Smooth muscle cell (in vitro differentiated cells): ENCODE measurements around the gene OSTC. TPM values are rescaled to one million over a fixed set of nuclear protein-coding genes. Genes with fewer than 3 reads are reported as not detected.

Experiments used
- DNase-seq: peaks from one replicate; lab custom pipeline; 2025; ENCODE audit not compliant: unreplicated experiment; lab: John Stamatoyannopoulos, UW
- H2AFZ ChIP-seq: fragments of 200-600 bp; sonication (generic); 2 replicates; pipeline ENCODE4 v1.6.0; 2016; ENCODE audit warnings: antibody characterized with exemption, low read depth, mild to moderate bottlenecking
- H3F3A ChIP-seq: fragments of 200-600 bp; sonication (generic); 2 replicates; pipeline ENCODE4 v1.6.0; 2017; ENCODE audit warnings: antibody characterized with exemption, low read depth
- H3K27ac ChIP-seq: fragments of 200-600 bp; sonication (generic); 2 replicates; pipeline ENCODE4 v1.5.1; 2016; ENCODE audit warnings: low read depth, mild to moderate bottlenecking
- H3K27me3 ChIP-seq: fragments of 200-600 bp; sonication (generic); 2 replicates; pipeline ENCODE4 v1.6.1; 2016; ENCODE audit warnings: low read depth, mild to moderate bottlenecking
- H3K36me3 ChIP-seq: fragments of 200-600 bp; sonication (generic); 2 replicates; pipeline ENCODE4 v1.5.1; 2016; ENCODE audit warnings: low read depth
- H3K4me1 ChIP-seq: fragments of 200-600 bp; sonication (generic); 2 replicates; pipeline ENCODE4 v1.5.1; 2016; ENCODE audit warnings: low read depth
- H3K4me2 ChIP-seq: fragments of 200-600 bp; sonication (generic); 2 replicates; pipeline ENCODE4 v1.6.0; 2016; ENCODE audit warnings: mild to moderate bottlenecking
- H3K4me3 ChIP-seq: fragments of 200-600 bp; sonication (generic); 2 replicates; pipeline ENCODE4 v1.5.1; 2016; ENCODE audit warnings: mild to moderate bottlenecking
- H3K79me2 ChIP-seq: fragments of 200-600 bp; sonication (generic); 2 replicates; pipeline ENCODE4 v1.6.0; 2016; ENCODE audit warnings: low read depth, mild to moderate bottlenecking
- H3K9ac ChIP-seq: fragments of 200-600 bp; sonication (generic); 2 replicates; pipeline ENCODE4 v1.6.0; 2016; ENCODE audit warnings: low read depth
- H3K9me3 ChIP-seq: fragments of 200-600 bp; sonication (generic); replicated peaks from 2 replicates; pipeline ENCODE4 v1.5.1; 2016; ENCODE audit warnings: low read depth
- H4K20me1 ChIP-seq: fragments of 200-600 bp; sonication (generic); 2 replicates; pipeline ENCODE4 v1.6.0; 2016; ENCODE audit warnings: low read depth
- WGBS: methylation state at CpG from one replicate; pipeline ENCODE4 v1.1.7; 2016; ENCODE audit warnings: low lambda C conversion rate; 5-methylcytosine and 5-hydroxymethylcytosine counted together
- polyA plus RNA-seq: library from polyadenylated mRNA; unstranded; fragments of >200 nt; fragmentation: Nextera tagmentation; extraction: Ambion mirVana; gene quantifications from 2 replicates; pipeline ENCODE4 v1.2.1, GENCODE V29; 2016
- total RNA-seq: library from RNA; depleted of rRNA; stranded (reverse); fragments of >200 nt; gene quantifications from 2 replicates; pipeline ENCODE4 v1.2.3, GENCODE V29; 2014
- TF ChIP-seq, protein P1 (sequence below): fragments of 200-600 bp; sonication (generic); IDR thresholded peaks from 2 replicates; pipeline ENCODE4 v1.5.1; 2017; ENCODE audit warnings: borderline replicate concordance, mild to moderate bottlenecking, antibody characterized with exemption; ENCODE audit not compliant: insufficient read depth, poor library complexity, severe bottlenecking

OSTC gene
- total and polyA plus RNA-seq, 2 experiments from 2014 or later: 754 to 765 TPM

DNA sequence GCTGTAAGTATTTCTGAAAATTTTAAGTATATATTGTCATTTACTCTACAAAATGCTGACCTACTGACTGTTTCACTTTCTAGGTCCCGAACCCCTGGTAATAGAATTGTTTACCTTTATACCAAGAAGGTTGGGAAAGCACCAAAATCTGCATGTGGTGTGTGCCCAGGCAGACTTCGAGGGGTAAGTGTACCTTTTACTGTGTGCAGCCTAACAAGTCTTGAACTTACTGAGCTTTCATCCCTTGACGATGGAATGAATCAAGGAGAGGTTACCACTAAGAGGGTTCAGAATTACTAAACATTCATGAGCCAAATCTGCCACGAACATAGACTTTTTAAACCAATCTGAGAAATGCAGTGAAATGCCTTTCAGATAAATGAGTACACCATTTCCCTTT, 28.4 kb upstream of the OSTC start:
- Histone ChIP-seq H3K4me3 (peak overlapping the region; percentile 84), H3K36me3 (peaks cover 29% of the 10 kb centered on the region), H3K79me2 (peaks cover 46% of the 10 kb centered on the region), H3K27ac (peak overlapping the region; percentile 80), H3K9ac (peak overlapping the region; percentile 93), H4K20me1 (peaks cover 61% of the 10 kb centered on the region), H3K27me3 (no peaks in the 10 kb centered on the region), H3K4me2 (peak overlapping the region; percentile 94), H3F3A (peaks cover 10% of the 10 kb centered on the region), H3K4me1 (peaks cover 22% of the 10 kb centered on the region), H2AFZ (no peak overlapping the region), H3K9me3 (no peaks in the 10 kb centered on the region)
- DNase-seq: no peak
- TF ChIP-seq, protein P1, sequence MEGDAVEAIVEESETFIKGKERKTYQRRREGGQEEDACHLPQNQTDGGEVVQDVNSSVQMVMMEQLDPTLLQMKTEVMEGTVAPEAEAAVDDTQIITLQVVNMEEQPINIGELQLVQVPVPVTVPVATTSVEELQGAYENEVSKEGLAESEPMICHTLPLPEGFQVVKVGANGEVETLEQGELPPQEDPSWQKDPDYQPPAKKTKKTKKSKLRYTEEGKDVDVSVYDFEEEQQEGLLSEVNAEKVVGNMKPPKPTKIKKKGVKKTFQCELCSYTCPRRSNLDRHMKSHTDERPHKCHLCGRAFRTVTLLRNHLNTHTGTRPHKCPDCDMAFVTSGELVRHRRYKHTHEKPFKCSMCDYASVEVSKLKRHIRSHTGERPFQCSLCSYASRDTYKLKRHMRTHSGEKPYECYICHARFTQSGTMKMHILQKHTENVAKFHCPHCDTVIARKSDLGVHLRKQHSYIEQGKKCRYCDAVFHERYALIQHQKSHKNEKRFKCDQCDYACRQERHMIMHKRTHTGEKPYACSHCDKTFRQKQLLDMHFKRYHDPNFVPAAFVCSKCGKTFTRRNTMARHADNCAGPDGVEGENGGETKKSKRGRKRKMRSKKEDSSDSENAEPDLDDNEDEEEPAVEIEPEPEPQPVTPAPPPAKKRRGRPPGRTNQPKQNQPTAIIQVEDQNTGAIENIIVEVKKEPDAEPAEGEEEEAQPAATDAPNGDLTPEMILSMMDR: no peak
- WGBS: 95% methylated on average over 4 of the region's 4 CpGs

- Histone ChIP-seq H3K27me3 (no peaks in the 10 kb centered on the region), H3K36me3 (peaks cover 33% of the 10 kb centered on the region), H3K4me2 (peak overlapping the region; percentile 94), H3F3A (peaks cover 14% of the 10 kb centered on the region), H4K20me1 (peaks cover 69% of the 10 kb centered on the region), H3K4me3 (peak overlapping the region; percentile 84), H3K9me3 (no peaks in the 10 kb centered on the region), H2AFZ (no peak overlapping the region), H3K27ac (peak overlapping the region; percentile 80), H3K4me1 (peaks cover 22% of the 10 kb centered on the region), H3K9ac (no peak overlapping the region), H3K79me2 (peaks cover 46% of the 10 kb centered on the region)
- TF ChIP-seq, protein P1: no peak
- DNase-seq: no peak
- 93% methylated on average over 5 of the region's 5 CpGs for WGBS
Measured at GRCh38 chr4:108622828-108623227, 27.6 kb upstream of the OSTC start.

DNA sequence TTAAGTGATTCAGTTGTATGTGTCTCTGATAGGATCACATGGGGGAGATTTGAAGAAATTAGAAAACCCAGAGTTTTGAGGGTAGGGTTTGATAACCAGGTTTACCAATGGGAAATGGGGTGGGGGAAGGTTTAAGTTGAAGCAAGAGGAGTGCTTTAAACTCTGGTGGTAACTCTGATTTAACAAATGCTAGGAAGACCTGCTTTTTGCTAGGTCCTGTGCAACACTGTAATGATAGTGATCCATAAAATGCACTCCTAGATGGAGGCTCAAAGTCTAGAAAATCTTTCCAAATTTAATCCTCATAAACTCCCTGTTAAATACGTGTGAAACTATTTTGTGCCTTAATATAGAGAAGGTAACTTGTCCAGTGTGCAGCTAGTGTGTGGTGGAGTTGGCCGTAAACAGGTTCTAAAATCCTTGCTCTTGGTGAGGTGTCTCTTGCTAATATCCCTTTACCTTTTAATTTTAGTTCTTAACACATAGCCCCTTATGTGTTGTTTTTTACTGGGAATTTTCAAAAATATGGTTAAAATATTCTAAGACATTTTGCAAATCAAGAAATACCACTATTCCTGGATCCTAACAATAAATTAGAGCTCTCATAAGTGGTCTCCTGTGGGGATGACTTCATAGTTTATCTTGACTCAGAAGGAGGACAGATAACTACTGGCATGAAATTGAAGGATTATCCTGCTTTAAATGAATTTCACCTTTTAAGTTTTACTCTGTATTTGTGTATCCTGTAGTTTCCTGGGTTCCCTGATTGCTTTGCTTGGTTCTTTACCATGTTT, 25.9 kb upstream of the OSTC start:
- peaks cover 22% of the 10 kb centered on the region for H3K4me1 ChIP-seq
- H3K27me3 ChIP-seq: no peaks in the 10 kb centered on the region
- H3K36me3 ChIP-seq: peaks cover 36% of the 10 kb centered on the region
- peaks cover 46% of the 10 kb centered on the region for H3K79me2 ChIP-seq
- WGBS: 91% methylated on average over 2 of the region's 2 CpGs
- peak overlapping the region; percentile 35 for H3K27ac ChIP-seq
- TF ChIP-seq, protein P1: no peak
- peaks cover 76% of the 10 kb centered on the region for H4K20me1 ChIP-seq
- H3K9ac ChIP-seq: no peak overlapping the region
- peaks cover 15% of the 10 kb centered on the region for H3F3A ChIP-seq
- no peaks in the 10 kb centered on the region for H3K9me3 ChIP-seq
- H2AFZ ChIP-seq: no peak overlapping the region
- H3K4me2 ChIP-seq: peak overlapping the region; percentile 39
- no peak for DNase-seq
- no peak overlapping the region for H3K4me3 ChIP-seq

GRCh38 chr4:108626056-108626455, 24.3 kb upstream of the OSTC start:
- peaks cover 40% of the 10 kb centered on the region for H3K79me2 ChIP-seq
- H2AFZ ChIP-seq: no peak overlapping the region
- no peaks in the 10 kb centered on the region for H3K9me3 ChIP-seq
- DNase-seq: no peak
- H3K27me3 ChIP-seq: no peaks in the 10 kb centered on the region
- 96% methylated on average over 1 of the region's 1 CpG for WGBS
- H3K36me3 ChIP-seq: peaks cover 49% of the 10 kb centered on the region
- TF ChIP-seq, protein P1: no peak
- no peak overlapping the region for H3K27ac ChIP-seq
- no peak overlapping the region for H3K9ac ChIP-seq
- no peak overlapping the region for H3K4me3 ChIP-seq
- H4K20me1 ChIP-seq: peaks cover 72% of the 10 kb centered on the region
- H3K4me2 ChIP-seq: no peak overlapping the region
- peaks cover 22% of the 10 kb centered on the region for H3K4me1 ChIP-seq
- H3F3A ChIP-seq: peaks cover 15% of the 10 kb centered on the region
